HepG2 (cell line): ENCODE measurements around the gene COMT. TPM values are rescaled to one million over a fixed set of nuclear protein-coding genes. Genes with fewer than 3 reads are reported as not detected.

Experiments used
- ATAC-seq: fragments of 200-7000 bp; cut with Tn5 transposase; 3 replicates; pipeline ENCODE4 v1.9.1; 2020; ENCODE audit warnings: mild to moderate bottlenecking, moderate library complexity
- BruUV-seq: library from RNA; stranded (reverse); fragments of 400-500 nt; replicated peaks from 2 replicates; lab custom pipeline; 2021; lab: Mats Ljungman, UMichigan
- CTCF ChIA-PET: fragments of 300-600 bp; formaldehyde crosslinking; extraction: SDS; loops from one replicate; lab custom pipeline; 2021; ENCODE audit warnings: low total read pairs, inconsistent platforms, low intra/inter-chr PET ratio; lab: Yijun Ruan, JAX
- POLR2A ChIA-PET: fragments of 350-600 bp; sonication (Branson Sonifier 250); formaldehyde crosslinking; loops from one replicate; lab custom pipeline; 2020; ENCODE audit warnings: antibody characterized with exemption, inconsistent platforms; lab: Yijun Ruan, JAX
- DNase-seq: peaks from one replicate; pipeline ENCODE4 v3.0.0-alpha.2; 2015; ENCODE audit warnings: low spot score
- FAIRE-seq: peaks from 3 replicates; lab custom pipeline; 2011; peaks lifted over from hg19 to GRCh38; lab: Jason Lieb, UNC
- H2AFZ ChIP-seq: one replicate; pipeline ENCODE4 v1.6.1; 2011; ENCODE audit warnings: low read length, inconsistent platforms
- H3K27ac ChIP-seq: fragments of 300-600 bp; 3 replicates; pipeline ENCODE4 v1.8.0; 2011; ENCODE audit warnings: mixed run types, mild to moderate bottlenecking, mixed read lengths, low read length, inconsistent platforms; ENCODE audit not compliant: insufficient read depth; ENCODE audit errors: extremely low read length
- H3K27me3 ChIP-seq, 2 experiments: fragments of 200-600 bp in 1 of 2; 2 replicates in 1 of 2; 3 replicates in 1 of 2; pipeline versions ENCODE4 v1.6.0 to v1.8.0; 2011; ENCODE audit warnings: low read length in 2 of 2, mild to moderate bottlenecking in 2 of 2, moderate library complexity in 2 of 2, inconsistent platforms in 1 of 2; ENCODE audit not compliant: insufficient read depth in 2 of 2, control insufficient read depth in 1 of 2
- H3K36me3 ChIP-seq, 2 experiments: fragments of 200-600 bp in 1 of 2; replicated peaks in 1 of 2; 2 replicates in 1 of 2; 3 replicates in 1 of 2; pipeline versions ENCODE4 v1.5.1 to v1.8.0; 2011; ENCODE audit warnings: low read length in 2 of 2, inconsistent platforms in 1 of 2; ENCODE audit not compliant: insufficient read depth in 2 of 2, control insufficient read depth in 1 of 2
- H3K4me1 ChIP-seq: 2 replicates; pipeline ENCODE4 v1.5.1; 2012; ENCODE audit warnings: low read length, inconsistent platforms; ENCODE audit not compliant: insufficient read depth
- H3K4me2 ChIP-seq: 2 replicates; pipeline ENCODE4 v1.6.0; 2011; ENCODE audit warnings: low read depth, low read length, inconsistent platforms
- H3K4me3 ChIP-seq, 3 experiments: fragments of 200-600 bp in 1 of 3; sonication (generic), shearing (Covaris generic) in 1 of 3; replicated peaks in 1 of 3; 2 replicates each; pipeline ENCODE4 v1.5.1; 2011 to 2016; ENCODE audit warnings: low read length in 3 of 3, inconsistent platforms in 2 of 3, low read depth in 2 of 3, mild to moderate bottlenecking in 2 of 3, control low read depth in 1 of 3, mixed read lengths in 1 of 3; ENCODE audit not compliant: insufficient read depth in 1 of 3
- H3K79me2 ChIP-seq: one replicate; pipeline ENCODE4 v1.6.1; 2011; ENCODE audit warnings: low read length, inconsistent platforms; ENCODE audit not compliant: insufficient read depth
- H3K9ac ChIP-seq: 2 replicates; pipeline ENCODE4 v1.6.0; 2011; ENCODE audit warnings: mild to moderate bottlenecking, low read depth, low read length, inconsistent platforms; ENCODE audit not compliant: insufficient read depth
- H3K9me3 ChIP-seq: 2 replicates; pipeline ENCODE4 v1.5.1; 2012; ENCODE audit warnings: mild to moderate bottlenecking, low read length
- H4K20me1 ChIP-seq: 2 replicates; pipeline ENCODE4 v1.6.0; 2011; ENCODE audit warnings: inconsistent platforms, mild to moderate bottlenecking, low read length, moderate library complexity; ENCODE audit not compliant: insufficient read depth
- ATRX ChIP-seq: sonication (generic); formaldehyde crosslinking; IDR thresholded peaks from 2 replicates; pipeline ENCODE4 v1.4.0; 2020; ENCODE audit warnings: missing genetic modification reagents, borderline replicate concordance
- DPF2 ChIP-seq: sonication (generic); formaldehyde crosslinking; IDR thresholded peaks from 2 replicates; pipeline ENCODE4 v1.4.0; 2020; ENCODE audit warnings: mild to moderate bottlenecking, low read depth, missing genetic modification reagents, borderline replicate concordance
- KDM2A ChIP-seq: sonication (generic); formaldehyde crosslinking; IDR thresholded peaks from 2 replicates; pipeline ENCODE4 v1.4.0; 2020; ENCODE audit warnings: low read depth, missing genetic modification reagents, borderline replicate concordance
- NR0B2 ChIP-seq: sonication (generic); formaldehyde crosslinking; IDR thresholded peaks from 2 replicates; pipeline ENCODE4 v1.4.0; 2020; ENCODE audit warnings: mild to moderate bottlenecking, missing genetic modification reagents
- ZBTB1 ChIP-seq: sonication (generic); formaldehyde crosslinking; IDR thresholded peaks from 2 replicates; pipeline ENCODE4 v1.4.0; 2020; ENCODE audit warnings: missing genetic modification reagents, borderline replicate concordance
- ZMYM3 ChIP-seq: sonication (generic); formaldehyde crosslinking; IDR thresholded peaks from 2 replicates; pipeline ENCODE4 v1.5.1; 2020; ENCODE audit warnings: mild to moderate bottlenecking, missing genetic modification reagents
- WGBS: methylation state at CpG from one replicate; pipeline ENCODE4 v1.1.6; 2017; ENCODE audit warnings: low lambda C conversion rate; 5-methylcytosine and 5-hydroxymethylcytosine counted together
- in situ Hi-C: cut with HindIII; loops from 2 replicates; pipeline ENCODE4 v1.10.0; 2017; ENCODE audit warnings: low pct_unique_long_range_greater_than_20kb; ENCODE audit not compliant: extremely low pct_ligation_motif_present
- intact Hi-C: fragments of 100-400 bp; cut with micrococcal nuclease; formaldehyde crosslinking; loops from one replicate; pipeline ENCODE4 v1.10.0; 2022; ENCODE audit not compliant: unreplicated experiment
- polyA plus RNA-seq, 8 experiments: library from polyadenylated mRNA; depleted of rRNA in 3 of 8; stranded (reverse) in 7 of 8; unstranded in 1 of 8; fragments of >200 nt; fragmentation: Illumina TruSeq in 4 of 8; extraction: Trizol in 4 of 8; gene quantifications; 2 replicates each; pipeline versions ENCODE4 v1.2.1 to v1.2.3, GENCODE V29; 2011 to 2016; ENCODE audit warnings: low read depth in 4 of 8, missing spikeins in 1 of 8, mixed read lengths in 1 of 8; ENCODE audit not compliant: insufficient read depth in 1 of 8
- total RNA-seq, 5 experiments: library from RNA; depleted of rRNA; stranded (reverse); fragments of >200 nt; fragmentation: Illumina TruSeq; extraction: Trizol; gene quantifications; 2 replicates each; pipeline ENCODE4 v1.2.3, GENCODE V29; 2016; ENCODE audit warnings: low read depth in 1 of 5
- TF ChIP-seq, protein P1 (sequence below): IDR thresholded peaks from 2 replicates; pipeline ENCODE4 v1.6.1; 2012; ENCODE audit warnings: low read depth, low read length, improper control_type of control experiment
- TF ChIP-seq, protein P2 (sequence below): sonication (generic); formaldehyde crosslinking; IDR thresholded peaks from 2 replicates; pipeline ENCODE4 v1.9.0; 2021; ENCODE audit warnings: missing genetic modification reagents, borderline replicate concordance

COMT gene
- total and polyA plus RNA-seq, 2 of the 13 experiments (the other 11 are each of a cell fraction or from before 2014, with no cell fraction given): 156 to 162 TPM

DNA sequence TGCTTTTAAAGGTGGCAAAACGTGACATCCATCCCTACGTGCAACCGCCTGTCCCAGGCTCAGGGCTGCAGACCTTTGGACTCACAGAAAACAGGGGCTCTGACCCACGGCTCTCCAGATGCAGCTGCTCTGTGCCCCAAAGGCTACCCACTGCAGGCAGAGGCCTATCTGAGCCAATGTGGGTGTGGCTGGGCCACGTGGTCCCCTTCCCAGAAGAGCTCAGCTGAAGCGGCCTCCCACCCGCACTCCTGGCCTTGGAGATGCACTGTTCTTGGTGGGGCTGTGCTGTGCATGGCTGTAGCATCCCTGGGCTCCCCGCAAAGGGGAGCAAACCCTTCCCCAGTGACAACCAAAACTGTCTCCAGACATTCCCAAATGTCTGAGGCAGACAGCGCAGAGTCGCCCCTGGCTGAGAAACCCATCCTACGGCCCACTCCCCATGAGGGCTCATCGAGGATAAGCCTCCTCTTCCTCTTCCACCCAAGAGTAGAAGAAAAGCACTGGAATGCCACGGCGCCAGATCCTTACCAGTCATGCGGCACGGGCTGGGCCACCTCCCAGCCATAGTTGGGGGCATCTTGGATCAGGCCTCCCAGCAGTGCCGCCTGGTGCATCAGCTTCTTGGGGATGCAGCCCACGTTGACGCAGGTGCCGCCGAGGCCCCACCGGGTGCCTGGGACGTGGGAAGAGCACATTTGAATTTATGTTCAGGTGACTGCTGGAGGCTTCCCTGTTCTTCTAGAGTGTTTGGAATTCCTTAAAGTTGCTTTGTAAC is 23.1 kb upstream of the COMT start (continued):
- TF ChIP-seq ATRX (CRISPR knock-in tag): no peak
- no peak for TF ChIP-seq ZBTB1 (CRISPR knock-in tag)

DNA sequence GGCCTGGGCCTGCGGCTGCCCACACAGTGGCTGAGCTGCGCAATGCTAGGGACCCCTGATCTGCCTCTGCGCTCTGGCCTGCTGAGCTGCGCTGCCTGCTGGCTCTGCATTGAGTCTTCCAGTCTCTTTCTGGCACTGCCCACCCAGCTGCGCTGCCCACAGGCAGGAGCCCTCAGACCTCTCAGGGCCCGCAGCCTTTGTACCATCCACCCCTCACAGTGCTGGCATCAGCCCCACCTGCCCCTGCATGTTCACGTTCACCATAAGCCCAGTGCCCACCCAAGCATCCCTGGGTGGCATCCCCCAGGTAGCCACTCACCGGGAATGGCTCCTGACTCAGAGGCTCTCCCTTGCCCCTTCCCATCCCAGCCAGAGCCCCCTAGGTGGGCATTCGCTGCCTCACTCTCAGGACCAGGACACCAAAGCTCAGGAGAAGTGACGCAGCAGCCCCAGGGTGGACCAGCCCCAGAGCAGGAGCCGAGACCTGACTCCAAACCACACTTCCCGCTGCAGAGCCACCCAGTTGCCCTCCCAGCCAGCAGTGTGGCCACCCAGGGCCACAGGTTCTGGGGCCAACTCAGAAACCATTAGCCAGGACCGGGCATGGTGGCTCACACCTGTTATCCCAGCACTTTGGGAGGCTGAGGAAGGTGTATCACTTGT is 21.7 kb upstream of the COMT start:
- no peak overlapping the region for H3K4me2 ChIP-seq
- no peak overlapping the region for H2AFZ ChIP-seq
- H3K79me2 ChIP-seq: no peaks in the 10 kb centered on the region
- no peak overlapping the region for H3K9ac ChIP-seq
- no peaks in the 10 kb centered on the region for H3K9me3 ChIP-seq
- ChIA-PET CTCF (no interaction called here), POLR2A (no interaction called here)
- FAIRE-seq (no peak), ATAC-seq (no peak; the same call in 2 of the 3 replicates), DNase-seq (no peak)
- WGBS: 99% methylated on average over 7 of the region's 13 CpGs
- H3K4me1 ChIP-seq: no peaks in the 10 kb centered on the region
- in situ Hi-C loops: loop anchor here (10.0 kb wide), 1 partner anchor 165 kb away; no protein-coding TSS in a partner anchor
- H3K27ac ChIP-seq: no peak overlapping the region
- intact Hi-C loops: no loop called here
- no peaks in the 10 kb centered on the region for H3K27me3 ChIP-seq
- TF ChIP-seq NR0B2 (CRISPR knock-in tag): no peak
- TF ChIP-seq, protein P1, sequence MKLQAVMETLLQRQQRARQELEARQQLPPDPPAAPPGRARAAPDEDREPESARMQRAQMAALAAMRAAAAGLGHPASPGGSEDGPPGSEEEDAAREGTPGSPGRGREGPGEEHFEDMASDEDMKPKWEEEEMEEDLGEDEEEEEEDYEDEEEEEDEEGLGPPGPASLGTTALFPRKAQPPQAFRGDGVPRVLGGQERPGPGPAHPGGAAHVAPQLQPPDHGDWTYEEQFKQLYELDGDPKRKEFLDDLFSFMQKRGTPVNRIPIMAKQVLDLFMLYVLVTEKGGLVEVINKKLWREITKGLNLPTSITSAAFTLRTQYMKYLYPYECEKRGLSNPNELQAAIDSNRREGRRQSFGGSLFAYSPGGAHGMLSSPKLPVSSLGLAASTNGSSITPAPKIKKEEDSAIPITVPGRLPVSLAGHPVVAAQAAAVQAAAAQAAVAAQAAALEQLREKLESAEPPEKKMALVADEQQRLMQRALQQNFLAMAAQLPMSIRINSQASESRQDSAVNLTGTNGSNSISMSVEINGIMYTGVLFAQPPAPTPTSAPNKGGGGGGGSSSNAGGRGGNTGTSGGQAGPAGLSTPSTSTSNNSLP: no peak
- no peak for TF ChIP-seq ZMYM3
- no peak for TF ChIP-seq DPF2
- TF ChIP-seq, protein P2, sequence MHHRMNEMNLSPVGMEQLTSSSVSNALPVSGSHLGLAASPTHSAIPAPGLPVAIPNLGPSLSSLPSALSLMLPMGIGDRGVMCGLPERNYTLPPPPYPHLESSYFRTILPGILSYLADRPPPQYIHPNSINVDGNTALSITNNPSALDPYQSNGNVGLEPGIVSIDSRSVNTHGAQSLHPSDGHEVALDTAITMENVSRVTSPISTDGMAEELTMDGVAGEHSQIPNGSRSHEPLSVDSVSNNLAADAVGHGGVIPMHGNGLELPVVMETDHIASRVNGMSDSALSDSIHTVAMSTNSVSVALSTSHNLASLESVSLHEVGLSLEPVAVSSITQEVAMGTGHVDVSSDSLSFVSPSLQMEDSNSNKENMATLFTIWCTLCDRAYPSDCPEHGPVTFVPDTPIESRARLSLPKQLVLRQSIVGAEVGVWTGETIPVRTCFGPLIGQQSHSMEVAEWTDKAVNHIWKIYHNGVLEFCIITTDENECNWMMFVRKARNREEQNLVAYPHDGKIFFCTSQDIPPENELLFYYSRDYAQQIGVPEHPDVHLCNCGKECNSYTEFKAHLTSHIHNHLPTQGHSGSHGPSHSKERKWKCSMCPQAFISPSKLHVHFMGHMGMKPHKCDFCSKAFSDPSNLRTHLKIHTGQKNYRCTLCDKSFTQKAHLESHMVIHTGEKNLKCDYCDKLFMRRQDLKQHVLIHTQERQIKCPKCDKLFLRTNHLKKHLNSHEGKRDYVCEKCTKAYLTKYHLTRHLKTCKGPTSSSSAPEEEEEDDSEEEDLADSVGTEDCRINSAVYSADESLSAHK: no peak
- no peak for TF ChIP-seq KDM2A (CRISPR knock-in tag)
- no peak overlapping the region for H3K4me3 ChIP-seq
- BruUV-seq: no TSS peak
- H3K36me3 ChIP-seq: peaks cover 12 to 38% of the 10 kb centered on the region in 2 experiments; a peak in 4 of 5 replicates
- H4K20me1 ChIP-seq: no peaks in the 10 kb centered on the region
